ENCODE data around the gene ZNF525.
A peak's percentile ranks its signal among the peaks of the same experiment; 100 is the strongest.

ZNF525 gene

DNA sequence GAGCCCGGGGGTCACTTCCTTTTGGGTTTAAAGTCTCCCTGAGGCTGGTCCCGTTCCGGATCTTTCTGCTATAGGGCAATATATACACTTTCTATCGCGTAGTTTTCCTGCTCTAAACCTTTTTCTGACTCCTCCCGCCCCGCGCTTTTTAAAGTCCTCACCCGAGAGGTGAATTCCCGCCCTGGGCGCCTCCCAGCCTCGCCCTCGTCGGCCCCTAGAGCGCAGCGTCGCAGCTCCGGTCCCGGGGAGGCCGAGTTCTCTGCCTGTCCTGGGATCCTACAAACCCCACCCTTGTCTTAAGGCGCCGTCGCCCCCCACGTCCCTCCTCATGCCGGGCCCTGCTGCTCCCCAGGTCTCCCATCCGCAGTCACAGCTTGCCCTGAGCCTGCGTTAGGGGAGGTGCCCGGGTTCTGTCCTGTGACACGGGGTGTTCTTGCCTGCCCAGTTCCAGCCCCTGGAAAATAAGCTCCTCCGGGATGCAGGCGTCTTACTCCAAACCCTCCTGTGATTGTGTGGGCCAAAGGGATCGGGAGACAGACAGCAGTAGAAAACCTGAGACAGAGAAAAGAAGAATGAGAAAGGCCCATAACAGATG, 491 bp downstream of the ZNF525 start:
- Histone ChIP-seq H3K27ac (ENCODE audit: low read length) (no peak overlapping the region), H3K4me1 (ENCODE audit: control insufficient read depth, insufficient read depth, low read length) (no peaks in the 10 kb centered on the region), H3K36me3 (ENCODE audit: control insufficient read depth, insufficient read depth, low read length) (no peaks in the 10 kb centered on the region), H3K27me3 (ENCODE audit: control insufficient read depth, insufficient read depth, low read length) (no peaks in the 10 kb centered on the region), H3K4me3 (ENCODE audit: low read length) (peak overlapping the region; percentile 52; the same call in 1 of the 2 replicates), H3K9me3 (ENCODE audit: control insufficient read depth, insufficient read depth, low read length) (no peaks in the 10 kb centered on the region)
- WGBS (ENCODE audit: insufficient coverage, insufficient read length), result no CpG with 5 or more reads among the region's 32 CpGs
- DNase-seq (ENCODE audit: low read depth, low spot score), result no peak

DNA sequence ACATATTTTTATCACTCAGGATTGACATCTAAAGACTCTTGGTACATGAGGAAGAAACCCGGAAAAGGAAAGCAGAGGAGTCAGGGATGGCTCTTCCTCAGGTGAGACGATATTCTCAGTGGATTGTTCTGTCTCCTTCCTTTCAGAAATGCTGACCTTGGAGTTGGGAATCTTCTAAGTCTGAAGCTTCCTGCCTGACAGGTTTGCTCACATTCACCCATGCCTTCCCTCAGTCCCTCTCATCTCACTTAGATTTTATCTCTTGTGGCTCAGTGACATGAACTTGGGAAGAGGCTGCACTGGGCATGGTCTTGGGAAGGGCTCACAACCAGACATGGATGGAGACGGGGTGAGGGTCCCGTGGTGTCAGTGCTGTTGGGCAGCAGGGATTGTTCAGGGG, 6.7 kb downstream of the ZNF525 start:
- H3K4me3 ChIP-seq (ENCODE audit: low read length), result no peak overlapping the region
- no peak overlapping the region for H3K27ac ChIP-seq (ENCODE audit: low read length)
- no peak for DNase-seq (ENCODE audit: low read depth, low spot score)
- H3K9me3 ChIP-seq (ENCODE audit: control insufficient read depth, insufficient read depth, low read length), result no peaks in the 10 kb centered on the region
- H3K27me3 ChIP-seq (ENCODE audit: control insufficient read depth, insufficient read depth, low read length), result no peaks in the 10 kb centered on the region
- no CpG with 5 or more reads among the region's 4 CpGs for WGBS (ENCODE audit: insufficient coverage, insufficient read length)
- H3K36me3 ChIP-seq (ENCODE audit: control insufficient read depth, insufficient read depth, low read length), result peaks cover 3% of the 10 kb centered on the region; the same call in 1 of the 2 replicates
- no peaks in the 10 kb centered on the region; the same call in 1 of the 2 replicates for H3K4me1 ChIP-seq (ENCODE audit: control insufficient read depth, insufficient read depth, low read length)

DNA sequence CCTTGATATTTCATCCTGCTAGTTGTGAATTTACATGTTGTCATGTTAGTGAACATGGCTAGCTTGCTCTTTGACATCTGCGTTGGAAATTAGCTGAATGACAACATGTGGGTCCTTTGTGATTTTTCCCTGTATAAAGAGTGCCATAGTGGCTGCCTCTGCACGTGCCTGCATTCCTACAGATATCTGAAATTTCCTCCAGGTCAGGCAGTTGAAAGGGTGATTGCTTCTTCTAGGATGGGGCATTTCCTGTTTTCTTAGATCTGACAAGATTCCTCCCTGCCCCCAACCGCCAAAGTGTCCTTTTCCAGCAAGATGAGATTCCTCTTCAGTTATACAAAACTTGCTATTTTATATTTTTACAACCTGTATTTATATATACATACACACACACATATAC, 8.8 kb downstream of the ZNF525 start:
- H3K27ac ChIP-seq (ENCODE audit: low read length), result no peak overlapping the region
- H3K4me3 ChIP-seq (ENCODE audit: low read length), result no peak overlapping the region
- no peaks in the 10 kb centered on the region; the same call in 1 of the 2 replicates for H3K4me1 ChIP-seq (ENCODE audit: control insufficient read depth, insufficient read depth, low read length)
- WGBS (ENCODE audit: insufficient coverage, insufficient read length), result no CpG with 5 or more reads among the region's 3 CpGs
- peaks cover 11% of the 10 kb centered on the region; the same call in 1 of the 2 replicates for H3K36me3 ChIP-seq (ENCODE audit: control insufficient read depth, insufficient read depth, low read length)
- H3K9me3 ChIP-seq (ENCODE audit: control insufficient read depth, insufficient read depth, low read length), result no peaks in the 10 kb centered on the region
- DNase-seq (ENCODE audit: low read depth, low spot score), result peak; percentile 25
- H3K27me3 ChIP-seq (ENCODE audit: control insufficient read depth, insufficient read depth, low read length), result no peaks in the 10 kb centered on the region

DNA sequence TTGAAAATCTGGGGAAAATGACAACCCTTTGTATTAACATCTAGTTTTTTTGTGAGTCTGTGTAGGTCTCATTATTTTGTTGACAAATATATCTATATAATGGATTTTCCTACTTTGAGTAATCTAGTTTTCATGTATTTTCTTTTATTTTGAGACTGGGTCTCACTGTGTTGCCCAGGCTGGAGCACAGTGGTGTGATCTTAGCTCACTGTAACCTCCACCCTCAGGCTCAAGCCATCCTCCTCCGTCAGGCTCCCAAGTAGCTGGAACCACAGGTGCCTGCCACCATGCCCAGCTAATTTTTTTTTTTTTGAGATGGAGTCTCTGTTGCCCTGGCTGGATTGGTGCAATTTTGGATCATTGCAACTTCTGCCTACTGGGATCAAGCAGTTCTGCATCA, 9.2 kb downstream of the ZNF525 start:
- peaks cover 11% of the 10 kb centered on the region; the same call in 1 of the 2 replicates for H3K36me3 ChIP-seq (ENCODE audit: control insufficient read depth, insufficient read depth, low read length)

DNA sequence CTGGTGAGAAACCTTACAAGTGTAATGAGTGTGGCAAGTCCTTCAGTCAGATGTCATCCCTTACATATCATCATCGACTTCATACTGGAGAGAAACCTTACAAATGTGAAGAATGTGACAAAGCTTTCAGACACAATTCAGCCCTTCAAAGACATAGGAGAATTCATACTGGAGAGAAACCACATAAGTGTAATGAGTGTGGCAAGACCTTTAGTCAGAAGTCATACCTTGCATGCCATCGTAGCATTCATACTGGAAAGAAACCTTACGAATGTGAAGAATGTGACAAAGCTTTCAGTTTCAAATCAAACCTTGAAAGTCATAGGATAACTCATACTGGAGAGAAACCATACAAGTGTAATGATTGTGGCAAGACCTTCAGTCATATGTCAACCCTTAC, 15.9 kb downstream of the ZNF525 start:
- H3K27me3 ChIP-seq (ENCODE audit: control insufficient read depth, insufficient read depth, low read length), result no peaks in the 10 kb centered on the region
- no peak for DNase-seq (ENCODE audit: low read depth, low spot score)
- peaks cover 4% of the 10 kb centered on the region; the same call in 1 of the 2 replicates for H3K9me3 ChIP-seq (ENCODE audit: control insufficient read depth, insufficient read depth, low read length)
- no CpG with 5 or more reads among the region's 3 CpGs for WGBS (ENCODE audit: insufficient coverage, insufficient read length)
- peaks cover 17% of the 10 kb centered on the region; the same call in 1 of the 2 replicates for H3K36me3 ChIP-seq (ENCODE audit: control insufficient read depth, insufficient read depth, low read length)
- H3K27ac ChIP-seq (ENCODE audit: low read length), result no peak overlapping the region
- no peaks in the 10 kb centered on the region for H3K4me1 ChIP-seq (ENCODE audit: control insufficient read depth, insufficient read depth, low read length)
- H3K4me3 ChIP-seq (ENCODE audit: low read length), result no peak overlapping the region

More for the DNA sequence above, 9.2 kb downstream of the ZNF525 start:
- no peak overlapping the region for H3K27ac ChIP-seq (ENCODE audit: low read length)
- WGBS (ENCODE audit: insufficient coverage, insufficient read length), result no CpG with 5 or more reads among the region's 1 CpG
- no peak for DNase-seq (ENCODE audit: low read depth, low spot score)
- H3K9me3 ChIP-seq (ENCODE audit: control insufficient read depth, insufficient read depth, low read length), result no peaks in the 10 kb centered on the region
- H3K4me3 ChIP-seq (ENCODE audit: low read length), result no peak overlapping the region
- H3K27me3 ChIP-seq (ENCODE audit: control insufficient read depth, insufficient read depth, low read length), result no peaks in the 10 kb centered on the region
- H3K4me1 ChIP-seq (ENCODE audit: control insufficient read depth, insufficient read depth, low read length), result no peaks in the 10 kb centered on the region; the same call in 1 of the 2 replicates

DNA sequence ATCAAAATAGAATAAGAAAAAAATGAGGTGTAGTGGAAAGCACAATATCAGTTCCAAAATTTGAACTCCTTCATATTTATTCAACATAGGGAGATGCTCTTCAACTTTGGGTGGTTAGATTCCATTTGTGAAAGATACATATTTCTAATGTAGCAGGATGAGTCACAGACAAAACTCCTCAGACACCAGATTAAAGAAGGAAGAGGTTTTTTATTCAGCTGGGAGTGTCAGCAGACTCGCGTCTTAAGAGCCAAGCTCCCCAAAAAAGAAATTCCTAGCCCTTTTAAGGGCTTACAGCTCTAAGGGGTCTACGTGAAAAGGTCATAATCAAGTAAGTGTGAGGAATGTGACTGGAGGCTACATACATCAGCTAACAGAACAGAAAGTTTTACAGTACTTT, 22.7 kb downstream of the ZNF525 start:
- Histone ChIP-seq H3K4me3 (ENCODE audit: low read length) (no peak overlapping the region), H3K27me3 (ENCODE audit: control insufficient read depth, insufficient read depth, low read length) (no peaks in the 10 kb centered on the region), H3K4me1 (ENCODE audit: control insufficient read depth, insufficient read depth, low read length) (no peaks in the 10 kb centered on the region), H3K27ac (ENCODE audit: low read length) (no peak overlapping the region), H3K9me3 (ENCODE audit: control insufficient read depth, insufficient read depth, low read length) (no peaks in the 10 kb centered on the region), H3K36me3 (ENCODE audit: control insufficient read depth, insufficient read depth, low read length) (no peaks in the 10 kb centered on the region; the same call in 1 of the 2 replicates)
- WGBS (ENCODE audit: insufficient coverage, insufficient read length), result no CpG with 5 or more reads among the region's 3 CpGs
- DNase-seq (ENCODE audit: low read depth, low spot score), result no peak

DNA sequence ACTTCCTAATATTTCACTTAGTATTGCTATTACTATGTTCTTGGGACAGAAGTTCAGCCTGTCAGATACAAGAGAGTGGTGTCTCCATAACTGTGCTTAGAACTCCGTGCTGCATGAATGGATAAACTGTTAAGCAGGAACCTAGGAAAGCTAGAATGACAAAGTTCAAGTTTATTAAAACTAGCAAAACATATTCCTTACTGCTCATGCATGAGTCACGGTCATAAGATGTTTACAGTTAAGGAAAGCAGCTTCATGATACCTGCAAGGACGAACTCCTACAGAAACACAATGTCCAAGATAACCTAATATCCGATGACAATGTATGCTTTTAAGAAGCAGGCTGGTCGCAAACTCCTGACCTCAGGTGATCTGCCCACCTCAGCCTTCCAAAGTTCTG, 23.4 kb downstream of the ZNF525 start:
- WGBS (ENCODE audit: insufficient coverage, insufficient read length), result no CpG with 5 or more reads among the region's 5 CpGs

DNA sequence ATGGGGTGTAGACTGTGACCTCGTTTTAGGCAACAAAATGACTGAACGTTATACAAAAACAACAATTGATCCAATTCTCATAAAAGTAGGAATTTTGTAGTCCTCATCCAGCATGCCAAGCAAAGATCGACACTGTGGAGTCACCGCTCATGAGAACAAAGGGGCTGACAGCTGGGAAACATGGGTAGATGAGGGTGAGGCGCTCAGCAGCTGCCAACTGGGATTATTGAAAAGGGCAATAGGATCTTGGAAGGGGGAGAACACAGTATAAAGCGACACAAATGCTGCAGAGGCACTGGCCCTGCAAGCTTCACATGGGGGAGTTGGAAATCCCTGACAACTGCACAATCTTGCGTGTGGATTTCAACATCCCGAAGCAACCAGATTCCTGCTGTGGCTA, 24.1 kb downstream of the ZNF525 start:
- Histone ChIP-seq H3K27me3 (ENCODE audit: control insufficient read depth, insufficient read depth, low read length) (no peaks in the 10 kb centered on the region), H3K27ac (ENCODE audit: low read length) (no peak overlapping the region), H3K4me1 (ENCODE audit: control insufficient read depth, insufficient read depth, low read length) (no peaks in the 10 kb centered on the region), H3K9me3 (ENCODE audit: control insufficient read depth, insufficient read depth, low read length) (no peaks in the 10 kb centered on the region), H3K36me3 (ENCODE audit: control insufficient read depth, insufficient read depth, low read length) (no peaks in the 10 kb centered on the region), H3K4me3 (ENCODE audit: low read length) (no peak overlapping the region)
- WGBS (ENCODE audit: insufficient coverage, insufficient read length), result no CpG with 5 or more reads among the region's 8 CpGs
- no peak for DNase-seq (ENCODE audit: low read depth, low spot score)

More for the DNA sequence above, 23.4 kb downstream of the ZNF525 start:
- no peaks in the 10 kb centered on the region for H3K9me3 ChIP-seq (ENCODE audit: control insufficient read depth, insufficient read depth, low read length)
- H3K4me3 ChIP-seq (ENCODE audit: low read length), result no peak overlapping the region
- no peaks in the 10 kb centered on the region for H3K27me3 ChIP-seq (ENCODE audit: control insufficient read depth, insufficient read depth, low read length)
- no peaks in the 10 kb centered on the region for H3K4me1 ChIP-seq (ENCODE audit: control insufficient read depth, insufficient read depth, low read length)
- no peak for DNase-seq (ENCODE audit: low read depth, low spot score)
- H3K27ac ChIP-seq (ENCODE audit: low read length), result no peak overlapping the region
- H3K36me3 ChIP-seq (ENCODE audit: control insufficient read depth, insufficient read depth, low read length), result no peaks in the 10 kb centered on the region

DNA sequence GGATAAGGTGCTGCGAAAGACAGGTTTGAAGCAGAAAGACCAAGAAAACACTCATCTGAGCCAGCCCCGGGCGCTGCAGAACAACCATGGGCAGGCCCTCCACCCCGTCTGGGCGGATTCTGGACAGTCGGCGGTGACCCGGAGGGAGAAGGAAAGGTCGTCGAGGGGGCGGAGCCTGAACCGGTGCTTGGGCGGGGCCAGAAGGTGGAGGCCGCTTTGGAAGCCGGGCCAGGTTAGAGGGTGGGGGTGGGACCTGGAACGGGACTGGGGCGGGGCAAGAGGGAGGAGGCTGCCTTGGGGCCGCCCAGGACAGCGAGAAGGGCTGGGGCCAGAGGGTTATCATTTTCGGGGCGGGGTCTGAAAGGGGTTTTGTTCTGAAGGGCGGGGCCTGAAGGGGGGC, 24.5 kb downstream of the ZNF525 start:
- Histone ChIP-seq H3K27ac (ENCODE audit: low read length) (no peak overlapping the region), H3K27me3 (ENCODE audit: control insufficient read depth, insufficient read depth, low read length) (no peaks in the 10 kb centered on the region), H3K4me3 (ENCODE audit: low read length) (no peak overlapping the region), H3K4me1 (ENCODE audit: control insufficient read depth, insufficient read depth, low read length) (peaks cover 1% of the 10 kb centered on the region; the same call in 1 of the 2 replicates), H3K36me3 (ENCODE audit: control insufficient read depth, insufficient read depth, low read length) (no peaks in the 10 kb centered on the region), H3K9me3 (ENCODE audit: control insufficient read depth, insufficient read depth, low read length) (no peaks in the 10 kb centered on the region)
- WGBS (ENCODE audit: insufficient coverage, insufficient read length), result no CpG with 5 or more reads among the region's 22 CpGs
- peak; percentile 31 for DNase-seq (ENCODE audit: low read depth, low spot score)

DNA sequence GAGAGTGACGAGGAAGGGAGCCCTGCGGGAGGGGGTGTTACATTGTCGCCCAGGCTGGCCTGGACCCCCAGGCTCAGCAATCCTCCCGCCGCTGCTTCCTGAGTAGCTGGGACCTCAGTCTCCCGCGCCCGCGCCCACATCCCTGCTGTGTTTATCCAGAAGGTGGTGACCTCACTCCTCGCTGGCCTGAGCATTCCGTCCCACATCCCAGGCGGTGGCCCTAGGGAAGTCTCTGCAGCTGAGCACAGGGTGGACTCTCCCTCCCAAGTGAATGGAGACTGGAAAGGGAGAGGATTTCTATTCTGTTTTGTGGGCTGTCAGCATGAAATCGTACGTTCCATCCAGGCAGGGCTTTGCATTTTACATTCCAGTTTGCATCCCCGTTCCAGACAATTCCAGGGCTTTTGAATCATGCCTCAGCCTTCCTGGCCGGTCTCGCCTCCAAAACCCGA, 29.0 kb downstream of the ZNF525 start:
- H3K27ac ChIP-seq (ENCODE audit: low read length), result no peak overlapping the region
- no CpG with 5 or more reads among the region's 18 CpGs for WGBS (ENCODE audit: insufficient coverage, insufficient read length)
- peak overlapping the region; percentile 96; the same call in 1 of the 2 replicates for H3K4me3 ChIP-seq (ENCODE audit: low read length)

More for the DNA sequence above, 29.0 kb downstream of the ZNF525 start:
- Histone ChIP-seq H3K27me3 (ENCODE audit: control insufficient read depth, insufficient read depth, low read length) (no peaks in the 10 kb centered on the region), H3K4me1 (ENCODE audit: control insufficient read depth, insufficient read depth, low read length) (peaks cover 1% of the 10 kb centered on the region; the same call in 1 of the 2 replicates), H3K36me3 (ENCODE audit: control insufficient read depth, insufficient read depth, low read length) (peaks cover 2% of the 10 kb centered on the region; the same call in 1 of the 2 replicates), H3K9me3 (ENCODE audit: control insufficient read depth, insufficient read depth, low read length) (no peaks in the 10 kb centered on the region)
- DNase-seq (ENCODE audit: low read depth, low spot score), result peak; percentile 22
